Measurements from ENCODE around the gene SERP2. TPM values are rescaled to one million over a fixed set of nuclear protein-coding genes. Genes with fewer than 3 reads are reported as not detected.
A peak's percentile ranks its signal among the peaks of the same experiment; 100 is the strongest.

SERP2 gene
- total and polyA plus RNA-seq, 9 of the 15 experiments (the other 6 are each of a cell fraction or from before 2014, with no cell fraction given): 0.13 TPM; not detected in 8

- peaks cover 8 to 11% of the 10 kb centered on the region in 2 experiments; a peak in 4 of 5 replicates for H3K4me1 ChIP-seq (replicated peaks in 1 of 2; ENCODE audit: control insufficient read depth in 2 of 2, insufficient read depth in 2 of 2, low read length in 2 of 2)
- FAIRE-seq: no peak
- POLR2A ChIA-PET: interaction anchor here (0.7 kb wide), 1 partner anchor 15 kb away, joined by 3 read pairs; no protein-coding TSS in a partner anchor
- no peak overlapping the region for H3K27ac ChIP-seq (ENCODE audit: extremely low read depth, low read depth, low read length)
- H3K36me3 ChIP-seq (ENCODE audit: control insufficient read depth, insufficient read depth, low read length): no peaks in the 10 kb centered on the region
- CTCF ChIA-PET (ENCODE audit: low intra/inter-chr PET ratio): no interaction called here
- no peak overlapping the region for H2AFZ ChIP-seq (ENCODE audit: low read depth, low read length)
- no peaks in the 10 kb centered on the region for H3K9me3 ChIP-seq (replicated peaks; ENCODE audit: control insufficient read depth, insufficient read depth, low read depth, low read length)
- no peaks in the 10 kb centered on the region for H3K79me2 ChIP-seq (ENCODE audit: control insufficient read depth, insufficient read depth, low read length)
- no peak for DNase-seq (ENCODE audit: extremely low read depth in 1 of 4, low spot score in 3 of 4)
- 60% methylated on average over 6 of the region's 13 CpGs for WGBS (ENCODE audit: insufficient coverage, low coverage, missing lambda C conversion rate)
- H3K9ac ChIP-seq (ENCODE audit: insufficient read depth in 1 of 2, low read depth in 2 of 2, low read length in 2 of 2): 0 out of 4 replicates have a peak overlapping the region, but pooled peaks of 1 of the 2 experiments have one; percentile 58
- no peak overlapping the region for H3K4me3 ChIP-seq
- no peaks in the 10 kb centered on the region for H4K20me1 ChIP-seq (replicated peaks; ENCODE audit: control insufficient read depth, insufficient read depth, low read length)
- no peak for ATAC-seq
- in situ Hi-C loops (cut with MboI) (no loop called here), intact Hi-C loops (cut with micrococcal nuclease) (no loop called here)
- H3K9me1 ChIP-seq (ENCODE audit: control insufficient read depth, insufficient read depth, low read length): no peaks in the 10 kb centered on the region
- H3K27me3 ChIP-seq (ENCODE audit: control insufficient read depth in 2 of 2, insufficient read depth in 2 of 2, low read length in 2 of 2): no peaks in the 10 kb centered on the region; a peak in 1 of 5 replicates
- TF ChIP-seq ZNF384 (IDR thresholded peaks at IDR 0.05; ENCODE audit: low read depth, low read length): no peak
- TF ChIP-seq ELF2 (CRISPR knock-in tag; IDR thresholded peaks at IDR 0.05): no peak
- TF ChIP-seq YBX1 (IDR thresholded peaks at IDR 0.05): no peak
- TF ChIP-seq ZNF316 (IDR thresholded peaks at IDR 0.05): no peak
- no peak for TF ChIP-seq ZNF76 (CRISPR knock-in tag; IDR thresholded peaks at IDR 0.05; ENCODE audit: borderline replicate concordance)
- no peak for TF ChIP-seq DPF2 (IDR thresholded peaks at IDR 0.05)
- TF ChIP-seq BRD4 (IDR thresholded peaks at IDR 0.05): no peak
- no peak for TF ChIP-seq SMC3 (conservative IDR thresholded peaks at IDR 0.05; ENCODE audit: insufficient read depth, low read depth, low read length)
- TF ChIP-seq ARHGAP35 (IDR thresholded peaks at IDR 0.05; ENCODE audit: partially characterized antibody): no peak
- TF ChIP-seq SMAD1 (IDR thresholded peaks at IDR 0.05; ENCODE audit: low read depth, low read length, partially characterized antibody): no peak
- TF ChIP-seq MCM2 (IDR thresholded peaks at IDR 0.05; ENCODE audit: low read depth): no peak
- no peak overlapping the region for H3K4me2 ChIP-seq (ENCODE audit: insufficient read depth, low read length)
- no TSS peak for BruUV-seq (replicated peaks)
These were observed 29.3 kb downstream of the SERP2 start for GRCh38 chr13:44402899-44403445.

Data from K562 (cell line).